Breast epithelium (tissue), 4 donors: ENCODE measurements around the gene RETREG2. TPM values are rescaled to one million over a fixed set of nuclear protein-coding genes. Genes with fewer than 3 reads are reported as not detected.

ENCODE experiments used
- DNase-seq, 2 donors: peaks; one replicate each; pipeline ENCODE4 v3.0.0-alpha.2; 2019; ENCODE audit warnings: low spot score in 2 of 2
- H3K27ac ChIP-seq, 2 donors: fragments of 200-600 bp; sonication (generic) in 1 of 2; one replicate each; pipeline ENCODE4 v1.5.1; 2016 to 2019; ENCODE audit warnings: mild to moderate bottlenecking in 1 of 2
- H3K27me3 ChIP-seq, 2 donors: fragments of 200-600 bp; sonication (generic) in 1 of 2; one replicate each; pipeline versions ENCODE4 v1.5.1 to v1.6.0; 2017 to 2019; ENCODE audit warnings: control low read depth in 1 of 2, mild to moderate bottlenecking in 1 of 2
- H3K36me3 ChIP-seq: fragments of 200-600 bp; one replicate; pipeline ENCODE4 v1.5.1; 2019
- H3K4me1 ChIP-seq, 2 donors: fragments of 200-600 bp; sonication (generic); one replicate each; pipeline ENCODE4 v1.5.1; 2016 to 2019; ENCODE audit warnings: control low read depth in 1 of 2
- H3K4me3 ChIP-seq, 3 donors: fragments of 200-600 bp; sonication (generic); 1 replicate in 2 of 3; 2 replicates in 1 of 3; pipeline ENCODE4 v1.5.1; 2016 to 2019; ENCODE audit warnings: mild to moderate bottlenecking in 3 of 3, moderate library complexity in 2 of 3
- H3K9me3 ChIP-seq, 2 donors: fragments of 200-600 bp; sonication (generic) in 1 of 2; one replicate each; pipeline ENCODE4 v1.5.1; 2016 to 2019; ENCODE audit warnings: control low read depth in 1 of 2
- POLR2A ChIP-seq: fragments of 450-650 bp; IDR thresholded peaks from one replicate; pipeline ENCODE4 v1.6.1; 2016; ENCODE audit warnings: antibody characterized with exemption, mild to moderate bottlenecking, moderate library complexity
- POLR2AphosphoS5 ChIP-seq, 3 donors: sonication (generic); formaldehyde crosslinking; IDR thresholded peaks; one replicate each; pipeline ENCODE4 v1.6.1; 2017; ENCODE audit warnings: antibody characterized with exemption in 3 of 3
- intact Hi-C: fragments of 100-400 bp; cut with DNase I; formaldehyde crosslinking; loops from one replicate; pipeline ENCODE4 v1.15.1; 2023; ENCODE audit warnings: low total_unique reads
- total RNA-seq, 3 donors: library from RNA; depleted of rRNA; stranded (reverse); fragments of >200 nt; gene quantifications; one replicate each; pipeline ENCODE4 v1.1.0, GENCODE V29; 2016
- TF ChIP-seq, protein P1 (sequence below), 3 donors: fragments of 450-650 bp; IDR thresholded peaks; one replicate each; pipeline ENCODE4 v1.5.1; 2016 to 2017; ENCODE audit warnings: antibody characterized with exemption in 3 of 3, mild to moderate bottlenecking in 3 of 3, moderate library complexity in 3 of 3

RETREG2 gene
- total RNA-seq, 3 donors from 2014 or later: 58.7 to 79.7 (median 66.3) TPM

DNA sequence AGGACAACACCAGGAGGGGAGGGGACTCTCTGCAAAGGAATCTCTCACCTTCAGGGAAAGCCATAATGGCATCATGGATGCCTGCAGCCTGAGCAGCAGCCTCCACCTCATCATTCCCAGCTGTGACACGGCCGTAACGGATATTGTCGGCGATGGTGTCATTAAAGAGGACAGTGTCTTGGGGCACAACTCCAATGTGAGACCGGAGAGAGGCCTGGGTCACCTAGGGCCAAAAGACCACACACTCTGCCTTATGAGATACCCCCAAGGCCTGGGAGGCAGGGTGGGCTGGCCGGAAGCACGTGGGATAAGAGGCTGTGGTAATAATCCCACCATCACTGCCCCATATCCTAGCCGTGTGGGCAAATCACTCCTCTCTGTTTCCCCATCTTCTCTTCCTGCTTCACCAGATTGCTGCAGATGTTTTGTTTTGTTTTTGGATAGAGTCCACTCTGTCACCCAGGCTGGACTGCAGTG is 32.8 kb downstream of the RETREG2 start:
- Histone ChIP-seq H3K4me3 (no peak overlapping the region), H3K4me1 (peaks cover 5 to 13% of the 10 kb centered on the region in 2 donors), H3K9me3 (no peaks in the 10 kb centered on the region), H3K36me3 (no peaks in the 10 kb centered on the region), H3K27ac (no peak overlapping the region), H3K27me3 (no peaks in the 10 kb centered on the region)
- DNase-seq: no peak
- TF ChIP-seq, protein P1, sequence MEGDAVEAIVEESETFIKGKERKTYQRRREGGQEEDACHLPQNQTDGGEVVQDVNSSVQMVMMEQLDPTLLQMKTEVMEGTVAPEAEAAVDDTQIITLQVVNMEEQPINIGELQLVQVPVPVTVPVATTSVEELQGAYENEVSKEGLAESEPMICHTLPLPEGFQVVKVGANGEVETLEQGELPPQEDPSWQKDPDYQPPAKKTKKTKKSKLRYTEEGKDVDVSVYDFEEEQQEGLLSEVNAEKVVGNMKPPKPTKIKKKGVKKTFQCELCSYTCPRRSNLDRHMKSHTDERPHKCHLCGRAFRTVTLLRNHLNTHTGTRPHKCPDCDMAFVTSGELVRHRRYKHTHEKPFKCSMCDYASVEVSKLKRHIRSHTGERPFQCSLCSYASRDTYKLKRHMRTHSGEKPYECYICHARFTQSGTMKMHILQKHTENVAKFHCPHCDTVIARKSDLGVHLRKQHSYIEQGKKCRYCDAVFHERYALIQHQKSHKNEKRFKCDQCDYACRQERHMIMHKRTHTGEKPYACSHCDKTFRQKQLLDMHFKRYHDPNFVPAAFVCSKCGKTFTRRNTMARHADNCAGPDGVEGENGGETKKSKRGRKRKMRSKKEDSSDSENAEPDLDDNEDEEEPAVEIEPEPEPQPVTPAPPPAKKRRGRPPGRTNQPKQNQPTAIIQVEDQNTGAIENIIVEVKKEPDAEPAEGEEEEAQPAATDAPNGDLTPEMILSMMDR (IDR thresholded peaks at IDR 0.05): no peak
- TF ChIP-seq POLR2A (no peak), POLR2AphosphoS5 (IDR thresholded peaks at IDR 0.05) (no peak)
- intact Hi-C loops: no loop called here

DNA sequence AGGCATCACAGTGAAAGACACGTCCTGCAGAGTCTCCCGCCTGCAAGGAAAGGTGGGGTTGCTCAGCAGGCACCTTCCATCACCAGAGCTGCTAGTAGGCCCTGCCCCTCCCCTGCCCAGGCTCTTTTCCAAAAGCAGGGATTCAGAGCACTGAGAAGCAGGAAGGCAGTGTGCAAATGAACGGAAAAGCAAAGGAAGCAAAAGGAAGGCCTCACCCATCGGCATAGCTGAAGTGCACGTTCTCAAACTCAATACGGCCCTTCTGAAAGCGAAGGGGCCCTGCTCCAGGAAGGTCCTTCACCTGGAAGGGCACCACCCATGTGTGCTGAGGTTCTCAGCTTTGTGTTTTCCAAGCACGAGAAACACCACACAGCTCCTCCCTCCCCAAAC is 34.9 kb downstream of the RETREG2 start:
- intact Hi-C loops: no loop called here
- no peak overlapping the region for H3K27ac ChIP-seq
- no peaks in the 10 kb centered on the region for H3K27me3 ChIP-seq
- no peaks in the 10 kb centered on the region for H3K9me3 ChIP-seq
- no peak overlapping the region for H3K4me3 ChIP-seq
- DNase-seq: no peak
- H3K36me3 ChIP-seq: no peaks in the 10 kb centered on the region
- H3K4me1 ChIP-seq: peaks cover 2 to 10% of the 10 kb centered on the region in 2 donors
- TF ChIP-seq POLR2AphosphoS5 (IDR thresholded peaks at IDR 0.05): no peak
- TF ChIP-seq, protein P1 (IDR thresholded peaks at IDR 0.05): no peak
- no peak for TF ChIP-seq POLR2A

DNA sequence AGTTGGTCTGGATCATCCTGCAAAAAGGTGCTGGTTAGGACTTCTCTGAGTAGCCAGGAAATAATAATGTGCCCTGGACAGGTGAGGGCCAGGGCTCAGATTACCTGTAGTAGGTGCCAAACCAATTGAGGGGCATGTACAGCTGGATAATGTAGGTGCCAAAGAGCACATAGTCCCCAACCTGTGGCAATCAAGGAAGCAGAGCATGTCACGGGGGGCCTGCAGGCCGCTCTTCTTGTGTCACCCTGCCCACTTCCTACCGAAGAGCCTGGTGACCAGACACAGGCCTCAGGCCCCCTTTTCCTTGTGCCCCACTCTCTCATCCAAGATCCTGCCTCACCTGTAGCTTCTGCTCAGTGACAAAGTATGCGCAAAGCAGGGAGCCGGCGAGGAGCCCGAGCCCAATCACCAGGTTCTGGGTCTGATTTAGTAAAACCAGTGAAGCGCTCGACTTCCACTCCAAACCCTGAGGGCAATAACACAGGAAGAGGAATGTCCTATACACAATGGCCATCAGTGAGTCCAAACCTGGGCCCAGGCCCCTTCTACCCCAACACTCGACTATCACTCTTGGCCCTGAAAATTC is 35.5 kb downstream of the RETREG2 start:
- Histone ChIP-seq H3K27ac (peak overlapping the region in 1 of 2 donors; percentile 12), H3K9me3 (no peaks in the 10 kb centered on the region), H3K36me3 (no peaks in the 10 kb centered on the region), H3K4me3 (no peak overlapping the region), H3K4me1 (peaks cover 4 to 7% of the 10 kb centered on the region in 2 donors), H3K27me3 (no peaks in the 10 kb centered on the region)
- DNase-seq: no peak
- intact Hi-C loops: no loop called here
- TF ChIP-seq POLR2A (no peak), POLR2AphosphoS5 (IDR thresholded peaks at IDR 0.05) (no peak)
- TF ChIP-seq, protein P1 (IDR thresholded peaks at IDR 0.05): no peak

DNA sequence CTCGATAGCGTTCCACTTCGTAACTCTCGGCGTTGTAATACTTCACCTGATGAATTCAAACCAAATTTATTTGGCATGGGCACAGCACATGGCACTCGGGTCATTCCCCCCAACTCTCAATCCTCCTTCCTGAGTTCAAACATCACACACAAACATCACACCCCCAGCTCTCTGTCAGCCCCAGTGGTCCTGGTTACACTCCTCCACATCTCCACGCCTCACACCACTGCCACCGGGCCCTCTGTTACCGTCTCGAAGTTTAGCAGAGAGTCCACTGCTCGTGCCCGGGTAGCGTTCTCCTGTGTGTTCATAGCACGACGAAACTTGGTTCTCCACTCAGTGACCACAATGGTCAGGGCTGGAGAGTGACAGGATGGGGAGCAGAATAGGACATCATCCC is 36.1 kb downstream of the RETREG2 start:
- no peak overlapping the region for H3K27ac ChIP-seq
- intact Hi-C loops: no loop called here
- H3K4me3 ChIP-seq: no peak overlapping the region
- H3K9me3 ChIP-seq: no peaks in the 10 kb centered on the region
- TF ChIP-seq POLR2AphosphoS5 (IDR thresholded peaks at IDR 0.05) (no peak), POLR2A (no peak)
- TF ChIP-seq, protein P1 (IDR thresholded peaks at IDR 0.05): no peak
- DNase-seq: no peak
- H3K36me3 ChIP-seq: no peaks in the 10 kb centered on the region
- peaks cover 4 to 12% of the 10 kb centered on the region in 2 donors for H3K4me1 ChIP-seq
- no peaks in the 10 kb centered on the region for H3K27me3 ChIP-seq

DNA sequence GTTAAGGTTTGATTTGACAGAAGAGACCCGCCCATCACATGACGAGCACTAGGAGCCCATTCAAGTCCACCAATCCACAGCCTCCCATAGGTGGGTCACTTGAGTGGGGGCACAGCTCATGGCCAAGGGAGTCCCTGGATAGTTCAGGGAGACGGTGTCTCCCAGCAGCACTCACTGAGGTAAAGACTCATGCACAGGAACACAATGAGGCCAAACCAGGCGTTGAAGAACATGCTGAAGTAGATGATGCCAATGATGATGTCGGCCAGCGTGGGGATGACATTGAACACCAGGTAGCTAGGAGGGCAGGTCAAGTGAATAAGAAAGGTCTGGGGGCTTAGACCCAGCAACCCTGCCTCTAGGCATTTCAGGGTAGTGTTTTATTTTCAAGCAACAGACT is 36.7 kb downstream of the RETREG2 start:
- H3K36me3 ChIP-seq: no peaks in the 10 kb centered on the region
- H3K27ac ChIP-seq: no peak overlapping the region
- H3K9me3 ChIP-seq: no peaks in the 10 kb centered on the region
- peaks cover 9 to 17% of the 10 kb centered on the region in 2 donors for H3K4me1 ChIP-seq
- no peak overlapping the region for H3K4me3 ChIP-seq
- TF ChIP-seq POLR2AphosphoS5 (IDR thresholded peaks at IDR 0.05) (no peak), POLR2A (no peak)
- TF ChIP-seq, protein P1 (IDR thresholded peaks at IDR 0.05): no peak
- no peak for DNase-seq
- intact Hi-C loops: no loop called here
- no peaks in the 10 kb centered on the region for H3K27me3 ChIP-seq
